ENCODE data around the gene BAIAP2.

Gene BAIAP2

GRCh38 chr17:81057777-81058176 is 22.8 kb downstream of the BAIAP2 start:
- in situ Hi-C loops (cut with HindIII; ENCODE audit: low sequenced_read_pairs), result no loop called here
- no peak overlapping the region for H3K4me3 ChIP-seq (ENCODE audit: low read depth, low read length)
- no peak for TF ChIP-seq CTCF (IDR thresholded peaks at IDR 0.05; ENCODE audit: low read depth, low read length, missing control alignments)
- DNase-seq (ENCODE audit: low read depth), result no peak

GRCh38 chr17:81058263-81058871 is 23.4 kb downstream of the BAIAP2 start:
- no peak for TF ChIP-seq CTCF (IDR thresholded peaks at IDR 0.05; ENCODE audit: low read depth, low read length, missing control alignments)
- DNase-seq (ENCODE audit: low read depth), result no peak
- in situ Hi-C loops (cut with HindIII; ENCODE audit: low sequenced_read_pairs), result no loop called here
- H3K4me3 ChIP-seq (ENCODE audit: low read depth, low read length), result no peak overlapping the region

- in situ Hi-C loops (cut with HindIII; ENCODE audit: low sequenced_read_pairs), result no loop called here
- DNase-seq (ENCODE audit: low read depth), result no peak
- no peak for TF ChIP-seq CTCF (IDR thresholded peaks at IDR 0.05; ENCODE audit: low read depth, low read length, missing control alignments)
- no peak overlapping the region for H3K4me3 ChIP-seq (ENCODE audit: low read depth, low read length)
Measured at GRCh38 chr17:81059026-81059425, 24.1 kb downstream of the BAIAP2 start.

- in situ Hi-C loops (cut with HindIII; ENCODE audit: low sequenced_read_pairs), result loop anchor here (5.0 kb wide), 1 partner anchor 38 kb away; no protein-coding TSS in a partner anchor
- no peak for DNase-seq (ENCODE audit: low read depth)
- no peak for TF ChIP-seq CTCF (IDR thresholded peaks at IDR 0.05; ENCODE audit: low read depth, low read length, missing control alignments)
- H3K4me3 ChIP-seq (ENCODE audit: low read depth, low read length), result no peak overlapping the region
Measured at GRCh38 chr17:81060416-81060815, 25.5 kb downstream of the BAIAP2 start.

- no peak overlapping the region for H3K4me3 ChIP-seq (ENCODE audit: low read depth, low read length)
- DNase-seq (ENCODE audit: low read depth), result no peak
- in situ Hi-C loops (cut with HindIII; ENCODE audit: low sequenced_read_pairs), result loop anchor here (5.0 kb wide), 1 partner anchor 39 kb away; no protein-coding TSS in a partner anchor
- no peak for TF ChIP-seq CTCF (IDR thresholded peaks at IDR 0.05; ENCODE audit: low read depth, low read length, missing control alignments)
Measured at GRCh38 chr17:81061027-81061735, 26.2 kb downstream of the BAIAP2 start.

- H3K4me3 ChIP-seq (ENCODE audit: low read depth, low read length), result no peak overlapping the region
- no peak for DNase-seq (ENCODE audit: low read depth)
- in situ Hi-C loops (cut with HindIII; ENCODE audit: low sequenced_read_pairs), result loop anchor here (5.0 kb wide), 1 partner anchor 40 kb away; no protein-coding TSS in a partner anchor
- TF ChIP-seq CTCF (IDR thresholded peaks at IDR 0.05; ENCODE audit: low read depth, low read length, missing control alignments), result no peak
Measured at GRCh38 chr17:81062014-81062780, 27.2 kb downstream of the BAIAP2 start.

All from astrocyte of the cerebellum (primary cell).